ENCODE results near the gene MVP.

- TF ChIP-seq ZFP30 (CRISPR knock-in tag; IDR thresholded peaks at IDR 0.05), result no peak
- no peak for TF ChIP-seq CREB5 (CRISPR knock-in tag; IDR thresholded peaks at IDR 0.05; ENCODE audit: low read depth)
- no peak for TF ChIP-seq ESRRG (CRISPR knock-in tag; IDR thresholded peaks at IDR 0.05)
These were observed 6.4 kb upstream of the MVP start for GRCh38 chr16:29813644-29814562.

Data from SK-N-SH treated with all-trans-retinoic acid at 6 μM for 48 hours (cell line).